Activated CD8-positive, alpha-beta T cell treated with anti-CD3 and anti-CD28 coated beads for 36 hours (primary cell): ENCODE results near the gene FAM184B. TPM values are rescaled to one million over a fixed set of nuclear protein-coding genes. Genes with fewer than 3 reads are reported as not detected.
"Not testable (repeated sequence)": the region's sequence is repeated elsewhere in the genome, so short reads cannot be mapped to it uniquely, and the experiment has no call there.

Source experiments
- ATAC-seq: fragments of 200-7000 bp; cut with Tn5 transposase; one replicate; pipeline ENCODE4 v1.10.0; 2021; ENCODE audit warnings: mild to moderate bottlenecking, moderate library complexity
- CTCF ChIA-PET: fragments of 350-600 bp; sonication (Branson Sonifier 250); formaldehyde crosslinking; loops from one replicate; lab custom pipeline; 2021; ENCODE audit warnings: antibody characterized with exemption; lab: Charles Lee
- POLR2A ChIA-PET: fragments of 350-600 bp; sonication (Branson Sonifier 250); formaldehyde crosslinking; loops from one replicate; lab custom pipeline; 2021; ENCODE audit warnings: antibody characterized with exemption; lab: Charles Lee
- DNase-seq: peaks from one replicate; pipeline ENCODE4 v3.0.0-alpha.2; 2020
- H3K27ac Mint-ChIP-seq: one replicate; pipeline ENCODE4 v1.8.0; 2021; ENCODE audit warnings: mild to moderate bottlenecking, mixed read lengths
- H3K27me3 Mint-ChIP-seq: one replicate; pipeline ENCODE4 v1.8.0; 2021; ENCODE audit warnings: mixed read lengths
- H3K36me3 Mint-ChIP-seq: one replicate; pipeline ENCODE4 v1.8.0; 2021; ENCODE audit warnings: low read depth, mixed read lengths
- H3K4me1 Mint-ChIP-seq: one replicate; pipeline ENCODE4 v1.8.0; 2021; ENCODE audit warnings: low read depth, mixed read lengths
- H3K4me3 Mint-ChIP-seq: one replicate; pipeline ENCODE4 v1.8.0; 2021; ENCODE audit warnings: mild to moderate bottlenecking, moderate library complexity, mixed read lengths
- H3K9me3 Mint-ChIP-seq: one replicate; pipeline ENCODE4 v1.8.0; 2021; ENCODE audit warnings: mixed read lengths
- intact Hi-C: fragments of 100-400 bp; cut with micrococcal nuclease; formaldehyde crosslinking; loops from one replicate; pipeline ENCODE4 v1.10.0; 2022
- total RNA-seq, 2 experiments: library from RNA; stranded (reverse); gene quantifications; one replicate each; pipeline ENCODE4 v1.2.3, GENCODE V29; 2021
- TF ChIP-seq, protein P1 (sequence below): fragments of 200-600 bp; IDR thresholded peaks from one replicate; pipeline ENCODE4 v1.8.0; 2022; ENCODE audit warnings: antibody characterized with exemption, mild to moderate bottlenecking

FAM184B gene
- total RNA-seq, 2 experiments from 2014 or later, result 0.05 TPM; not detected in 1

DNA sequence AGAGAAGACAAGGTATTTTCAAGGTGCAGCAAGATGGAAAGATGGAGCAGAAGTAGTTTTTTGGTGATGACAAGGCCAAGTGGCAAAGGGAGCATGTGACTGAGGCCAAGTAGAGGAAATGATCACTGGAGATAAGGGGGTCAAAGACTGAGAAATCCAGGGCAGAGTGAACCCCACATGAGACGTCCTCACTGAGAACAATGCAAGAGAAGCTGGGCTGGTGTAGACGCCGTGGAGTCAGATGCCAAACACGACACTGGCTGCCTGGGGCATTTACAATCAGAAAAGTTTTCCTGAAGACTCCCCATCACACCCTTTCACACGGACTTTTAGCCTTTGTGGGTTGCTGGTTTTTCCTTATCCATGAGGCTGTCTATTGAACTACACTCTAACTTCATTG, 69.3 kb downstream of the FAM184B start:
- Mint-ChIP-seq H3K9me3 (no peaks in the 10 kb centered on the region), H3K27ac (no peak overlapping the region), H3K4me1 (no peaks in the 10 kb centered on the region), H3K27me3 (peaks cover 3% of the 10 kb centered on the region), H3K36me3 (no peaks in the 10 kb centered on the region), H3K4me3 (no peak overlapping the region)
- TF ChIP-seq, protein P1, sequence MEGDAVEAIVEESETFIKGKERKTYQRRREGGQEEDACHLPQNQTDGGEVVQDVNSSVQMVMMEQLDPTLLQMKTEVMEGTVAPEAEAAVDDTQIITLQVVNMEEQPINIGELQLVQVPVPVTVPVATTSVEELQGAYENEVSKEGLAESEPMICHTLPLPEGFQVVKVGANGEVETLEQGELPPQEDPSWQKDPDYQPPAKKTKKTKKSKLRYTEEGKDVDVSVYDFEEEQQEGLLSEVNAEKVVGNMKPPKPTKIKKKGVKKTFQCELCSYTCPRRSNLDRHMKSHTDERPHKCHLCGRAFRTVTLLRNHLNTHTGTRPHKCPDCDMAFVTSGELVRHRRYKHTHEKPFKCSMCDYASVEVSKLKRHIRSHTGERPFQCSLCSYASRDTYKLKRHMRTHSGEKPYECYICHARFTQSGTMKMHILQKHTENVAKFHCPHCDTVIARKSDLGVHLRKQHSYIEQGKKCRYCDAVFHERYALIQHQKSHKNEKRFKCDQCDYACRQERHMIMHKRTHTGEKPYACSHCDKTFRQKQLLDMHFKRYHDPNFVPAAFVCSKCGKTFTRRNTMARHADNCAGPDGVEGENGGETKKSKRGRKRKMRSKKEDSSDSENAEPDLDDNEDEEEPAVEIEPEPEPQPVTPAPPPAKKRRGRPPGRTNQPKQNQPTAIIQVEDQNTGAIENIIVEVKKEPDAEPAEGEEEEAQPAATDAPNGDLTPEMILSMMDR, result no peak
- CTCF ChIA-PET, result no interaction called here
- ATAC-seq, result no peak
- POLR2A ChIA-PET, result no interaction called here
- DNase-seq, result no peak
- intact Hi-C loops, result no loop called here

DNA sequence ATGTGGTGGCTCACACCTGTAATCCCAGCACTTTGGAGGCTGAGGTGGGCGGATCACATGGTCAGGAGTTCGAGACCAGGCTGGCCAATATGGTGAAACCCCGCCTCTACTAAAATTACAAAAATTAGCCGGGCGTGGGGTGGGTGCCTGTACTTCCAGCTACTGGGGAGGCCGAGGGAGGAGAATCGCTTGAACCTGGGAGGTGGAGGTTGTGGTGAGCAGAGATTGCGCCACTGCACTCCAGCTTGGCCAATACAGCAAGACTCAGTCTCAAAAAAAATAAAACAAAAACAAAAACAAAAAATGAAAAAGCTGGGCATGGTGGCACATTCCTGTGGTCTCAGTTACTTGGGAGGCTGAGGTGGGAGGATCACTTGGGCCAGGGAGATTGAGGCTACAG, 70.2 kb downstream of the FAM184B start:
- H3K27me3 Mint-ChIP-seq, H3K36me3 Mint-ChIP-seq, H3K4me3 Mint-ChIP-seq, intact Hi-C loops, ATAC-seq, POLR2A ChIA-PET, H3K9me3 Mint-ChIP-seq, DNase-seq, H3K4me1 Mint-ChIP-seq, CTCF ChIA-PET, H3K27ac Mint-ChIP-seq: not testable (repeated sequence)

DNA sequence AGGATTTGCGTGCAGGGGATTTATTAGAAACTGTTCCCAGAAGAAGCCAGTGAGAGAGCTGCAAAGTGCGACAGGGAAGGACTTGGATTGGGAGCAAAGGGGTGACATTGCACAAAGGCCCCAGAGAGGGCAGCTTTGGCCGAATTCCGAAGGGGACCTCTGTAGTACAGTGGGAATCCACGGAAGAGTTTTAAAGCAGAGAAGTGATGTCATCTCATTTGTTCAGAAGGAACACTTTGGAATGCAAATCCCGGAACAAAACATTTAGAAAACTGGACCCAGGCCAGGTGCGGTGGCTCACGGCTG, 71.7 kb downstream of the FAM184B start:
- TF ChIP-seq, protein P1, result no peak
- Mint-ChIP-seq H3K4me3 (no peak overlapping the region), H3K27ac (no peak overlapping the region), H3K4me1 (no peaks in the 10 kb centered on the region), H3K27me3 (peaks cover 3% of the 10 kb centered on the region), H3K36me3 (no peaks in the 10 kb centered on the region), H3K9me3 (no peaks in the 10 kb centered on the region)
- POLR2A ChIA-PET, result no interaction called here
- no peak for DNase-seq
- intact Hi-C loops, result no loop called here
- CTCF ChIA-PET, result no interaction called here
- ATAC-seq, result no peak

DNA sequence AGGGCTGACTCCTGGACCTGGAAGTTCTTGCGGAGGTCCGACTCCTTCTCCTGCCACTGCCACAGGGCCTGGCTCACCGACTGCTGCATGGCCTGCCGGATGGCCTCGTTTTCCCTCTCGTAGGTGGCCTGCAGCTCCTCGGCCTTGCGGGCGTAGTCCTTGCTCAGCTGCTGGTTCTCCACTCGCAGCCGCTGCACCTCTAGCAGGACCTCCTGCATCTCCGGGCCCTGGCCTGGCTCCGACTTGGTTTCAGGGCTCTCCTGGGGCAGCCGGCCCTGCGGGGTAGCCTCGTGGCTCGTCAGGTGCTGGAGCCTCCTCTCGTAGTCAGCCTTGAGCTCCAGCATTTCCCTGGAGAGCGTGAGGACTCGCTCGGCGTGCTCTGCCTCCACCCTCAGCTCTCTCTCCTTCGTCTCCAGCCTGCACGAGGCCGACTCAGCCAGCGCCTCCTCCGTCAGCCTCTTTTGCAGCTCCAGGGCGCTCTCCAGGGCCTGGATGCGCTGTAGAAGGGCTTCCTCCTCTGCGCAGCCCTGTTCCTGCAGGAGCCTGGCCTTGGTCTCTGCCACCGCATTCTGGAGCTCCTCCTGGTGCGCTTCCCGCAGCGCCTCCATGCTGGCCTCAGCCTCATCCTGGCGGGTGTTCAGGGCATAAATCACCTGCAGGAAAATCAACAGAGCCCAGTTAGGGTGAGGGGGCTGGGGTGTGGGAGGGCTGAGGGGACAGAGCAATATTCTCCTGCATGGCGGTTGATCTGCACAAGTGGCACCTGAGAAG, 72.2 kb downstream of the FAM184B start:
- TF ChIP-seq, protein P1, result no peak
- intact Hi-C loops, result no loop called here
- H3K36me3 Mint-ChIP-seq, result no peaks in the 10 kb centered on the region
- CTCF ChIA-PET, result no interaction called here
- no peaks in the 10 kb centered on the region for H3K9me3 Mint-ChIP-seq
- H3K4me1 Mint-ChIP-seq, result no peaks in the 10 kb centered on the region
- peaks cover 3% of the 10 kb centered on the region for H3K27me3 Mint-ChIP-seq
- H3K4me3 Mint-ChIP-seq, result no peak overlapping the region
- no peak for DNase-seq
- POLR2A ChIA-PET, result no interaction called here
- ATAC-seq, result no peak
- H3K27ac Mint-ChIP-seq, result no peak overlapping the region

DNA sequence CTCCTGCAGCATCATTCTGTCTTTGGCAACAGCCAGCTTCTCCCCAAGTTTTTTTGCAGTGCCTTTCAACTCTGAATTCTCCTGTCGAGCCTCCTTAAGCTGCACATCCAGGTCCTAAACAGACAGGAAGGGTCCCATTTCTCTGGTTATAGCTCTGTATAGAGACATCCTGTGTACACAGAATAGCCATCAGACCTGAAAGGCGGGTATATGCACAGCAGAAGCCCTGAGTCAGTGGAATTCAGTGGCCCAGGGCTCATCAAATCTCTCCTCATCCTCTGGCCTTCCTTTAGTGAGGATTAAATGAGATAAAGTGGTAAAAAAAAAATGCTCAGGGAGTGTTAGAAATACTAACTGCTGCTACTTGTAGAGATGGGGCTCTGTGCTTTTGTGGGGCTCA, 73.8 kb downstream of the FAM184B start:
- Mint-ChIP-seq H3K27me3 (peaks cover 3% of the 10 kb centered on the region), H3K9me3 (no peaks in the 10 kb centered on the region), H3K4me1 (no peaks in the 10 kb centered on the region), H3K4me3 (no peak overlapping the region), H3K36me3 (no peaks in the 10 kb centered on the region), H3K27ac (no peak overlapping the region)
- intact Hi-C loops, result no loop called here
- DNase-seq, result no peak
- CTCF ChIA-PET, result no interaction called here
- POLR2A ChIA-PET, result no interaction called here
- TF ChIP-seq, protein P1, result no peak
- no peak for ATAC-seq
